Gastrocnemius medialis (tissue), 4 donors: ENCODE data around the gene MYOD1.

Experiments
- CTCF ChIP-seq, 5 experiments: fragments of 450-650 bp in 3 of 5; fragments of 200-600 bp in 2 of 5; sonication (generic) in 2 of 5; IDR thresholded peaks in 4 of 5; conservative IDR thresholded peaks in 1 of 5; 1 replicate in 4 of 5; 2 replicates in 1 of 5; pipeline ENCODE4 v1.5.1; 2016 to 2019; ENCODE audit warnings: antibody characterized with exemption in 5 of 5, mild to moderate bottlenecking in 3 of 5, moderate library complexity in 3 of 5
- POLR2A ChIP-seq, 2 donors: fragments of 450-650 bp; IDR thresholded peaks; one replicate each; pipeline ENCODE4 v1.6.1; 2017; ENCODE audit warnings: antibody characterized with exemption in 2 of 2, mild to moderate bottlenecking in 2 of 2, moderate library complexity in 2 of 2

GRCh38 chr11:17719938-17720795 is 796 bp downstream of the MYOD1 start:
- TF ChIP-seq CTCF (IDR thresholded peaks at IDR 0.05 in 4 of 5, conservative IDR thresholded peaks at IDR 0.05 in 1 of 5) (peak; percentile 40 to 66 (median 58)), POLR2A (IDR thresholded peaks at IDR 0.05) (no peak)
